ENCODE data around the gene PVALEF.

The PVALEF gene

DNA sequence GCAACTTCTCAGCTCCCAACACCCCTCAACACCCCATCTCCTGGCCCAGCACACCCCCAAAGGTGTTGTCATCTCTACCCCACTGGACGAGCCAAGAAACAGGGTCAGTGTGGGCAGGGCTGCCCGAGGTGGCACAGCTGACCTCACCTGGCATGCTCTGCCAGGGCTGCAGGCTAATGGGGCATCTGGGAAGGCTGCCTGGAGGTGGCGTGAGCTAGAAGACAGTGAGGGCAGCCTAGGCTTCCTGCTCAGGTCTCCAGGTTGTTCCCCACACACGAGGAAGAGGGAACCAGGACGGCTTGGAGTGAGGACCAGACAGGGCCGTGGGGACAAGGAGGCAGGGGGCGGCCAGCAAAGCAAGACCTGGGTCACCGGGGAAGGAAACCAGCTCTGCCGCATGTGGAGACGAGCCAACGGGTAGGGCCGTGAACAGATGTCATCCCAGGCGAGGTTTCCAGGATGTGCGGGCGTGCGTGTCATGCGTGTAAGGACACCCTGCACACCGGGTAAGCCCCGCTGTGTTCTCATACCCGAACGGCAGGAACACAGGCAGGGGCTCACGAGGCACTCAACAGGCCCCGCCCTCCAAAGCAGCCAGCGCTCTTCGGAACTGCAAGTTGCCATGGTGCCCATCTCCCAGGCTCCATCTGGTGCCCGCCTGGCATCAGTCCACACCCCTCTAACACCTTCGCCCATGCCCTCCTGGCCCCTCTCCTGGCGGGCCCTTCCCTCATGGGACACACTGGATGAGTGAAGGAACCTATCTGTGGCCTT is 29.6 kb upstream of the PVALEF start:
- Histone ChIP-seq H3K36me3 (no peaks in the 10 kb centered on the region), H3K9me3 (ENCODE audit: severe bottlenecking) (no peaks in the 10 kb centered on the region), H3K4me3 (ENCODE audit: low read depth, low read length) (no peak overlapping the region), H3K27me3 (ENCODE audit: insufficient read depth, low read depth, severe bottlenecking) (no peaks in the 10 kb centered on the region), H3K27ac (no peak overlapping the region)
- no peak for DNase-seq
- TF ChIP-seq, protein P1, sequence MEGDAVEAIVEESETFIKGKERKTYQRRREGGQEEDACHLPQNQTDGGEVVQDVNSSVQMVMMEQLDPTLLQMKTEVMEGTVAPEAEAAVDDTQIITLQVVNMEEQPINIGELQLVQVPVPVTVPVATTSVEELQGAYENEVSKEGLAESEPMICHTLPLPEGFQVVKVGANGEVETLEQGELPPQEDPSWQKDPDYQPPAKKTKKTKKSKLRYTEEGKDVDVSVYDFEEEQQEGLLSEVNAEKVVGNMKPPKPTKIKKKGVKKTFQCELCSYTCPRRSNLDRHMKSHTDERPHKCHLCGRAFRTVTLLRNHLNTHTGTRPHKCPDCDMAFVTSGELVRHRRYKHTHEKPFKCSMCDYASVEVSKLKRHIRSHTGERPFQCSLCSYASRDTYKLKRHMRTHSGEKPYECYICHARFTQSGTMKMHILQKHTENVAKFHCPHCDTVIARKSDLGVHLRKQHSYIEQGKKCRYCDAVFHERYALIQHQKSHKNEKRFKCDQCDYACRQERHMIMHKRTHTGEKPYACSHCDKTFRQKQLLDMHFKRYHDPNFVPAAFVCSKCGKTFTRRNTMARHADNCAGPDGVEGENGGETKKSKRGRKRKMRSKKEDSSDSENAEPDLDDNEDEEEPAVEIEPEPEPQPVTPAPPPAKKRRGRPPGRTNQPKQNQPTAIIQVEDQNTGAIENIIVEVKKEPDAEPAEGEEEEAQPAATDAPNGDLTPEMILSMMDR (IDR thresholded peaks at IDR 0.05; ENCODE audit: low read depth, low read length) = no peak

GRCh38 chr17:81136366-81136765 is 28.9 kb upstream of the PVALEF start:
- TF ChIP-seq, protein P1 (IDR thresholded peaks at IDR 0.05; ENCODE audit: low read depth, low read length) = no peak
- no peak overlapping the region for H3K4me3 ChIP-seq (ENCODE audit: low read depth, low read length)
- H3K9me3 ChIP-seq (ENCODE audit: severe bottlenecking) = no peaks in the 10 kb centered on the region

GRCh38 chr17:81137248-81137647 is 28.1 kb upstream of the PVALEF start:
- TF ChIP-seq, protein P1 (IDR thresholded peaks at IDR 0.05; ENCODE audit: low read depth, low read length) = no peak
- Histone ChIP-seq H3K9me3 (ENCODE audit: severe bottlenecking) (no peaks in the 10 kb centered on the region), H3K4me3 (ENCODE audit: low read depth, low read length) (no peak overlapping the region), H3K27ac (no peak overlapping the region), H3K27me3 (ENCODE audit: insufficient read depth, low read depth, severe bottlenecking) (no peaks in the 10 kb centered on the region), H3K36me3 (no peaks in the 10 kb centered on the region)
- DNase-seq = no peak

More at GRCh38 chr17:81136366-81136765, 28.9 kb upstream of the PVALEF start:
- no peak for DNase-seq
- H3K27ac ChIP-seq = no peak overlapping the region
- H3K27me3 ChIP-seq (ENCODE audit: insufficient read depth, low read depth, severe bottlenecking) = no peaks in the 10 kb centered on the region
- H3K36me3 ChIP-seq = no peaks in the 10 kb centered on the region

DNA sequence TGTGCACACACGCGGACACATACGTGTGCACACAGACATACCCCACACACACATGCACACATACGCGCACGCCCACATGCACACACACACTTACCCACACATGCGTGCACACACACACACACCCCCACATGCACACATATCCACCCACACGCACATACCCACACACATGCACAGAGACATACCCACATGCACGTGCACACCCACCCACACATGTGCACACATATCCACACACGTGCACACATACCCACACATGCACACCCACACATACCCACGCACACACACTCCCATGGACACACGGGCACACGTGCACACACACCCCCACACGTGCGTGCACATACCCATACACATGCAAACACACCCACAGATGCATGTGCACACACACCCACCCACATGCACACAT is 27.2 kb upstream of the PVALEF start:
- no peaks in the 10 kb centered on the region for H3K36me3 ChIP-seq
- H3K27ac ChIP-seq = no peak overlapping the region
- no peaks in the 10 kb centered on the region for H3K27me3 ChIP-seq (ENCODE audit: insufficient read depth, low read depth, severe bottlenecking)
- no peaks in the 10 kb centered on the region for H3K9me3 ChIP-seq (ENCODE audit: severe bottlenecking)
- DNase-seq = no peak
- no peak overlapping the region for H3K4me3 ChIP-seq (ENCODE audit: low read depth, low read length)
- TF ChIP-seq, protein P1 (IDR thresholded peaks at IDR 0.05; ENCODE audit: low read depth, low read length) = no peak

GRCh38 chr17:81138500-81138899 is 26.8 kb upstream of the PVALEF start:
- Histone ChIP-seq H3K9me3 (ENCODE audit: severe bottlenecking) (no peaks in the 10 kb centered on the region), H3K27me3 (ENCODE audit: insufficient read depth, low read depth, severe bottlenecking) (no peaks in the 10 kb centered on the region), H3K4me3 (ENCODE audit: low read depth, low read length) (no peak overlapping the region), H3K36me3 (no peaks in the 10 kb centered on the region), H3K27ac (no peak overlapping the region)
- TF ChIP-seq, protein P1 (IDR thresholded peaks at IDR 0.05; ENCODE audit: low read depth, low read length) = no peak
- DNase-seq = no peak

DNA sequence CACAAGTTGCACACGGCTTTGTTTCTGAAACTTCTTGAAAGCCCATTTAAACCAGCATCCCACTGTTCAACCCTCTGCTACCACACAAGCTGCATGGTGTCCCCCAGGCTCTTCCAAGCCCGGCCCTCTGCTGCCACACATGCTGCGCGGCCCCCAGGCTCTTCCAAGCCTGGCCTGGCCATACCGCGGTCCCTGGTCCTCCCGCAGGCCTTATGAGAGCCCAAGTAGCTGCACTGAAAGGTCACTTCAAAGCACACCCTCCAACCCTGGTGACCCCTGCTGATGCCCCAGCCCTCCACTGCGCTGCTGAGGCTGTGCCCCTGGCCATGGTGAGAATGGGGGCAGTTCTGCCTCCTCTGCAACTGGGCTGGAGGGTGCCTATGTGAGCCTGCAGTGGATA is 25.9 kb upstream of the PVALEF start:
- no peaks in the 10 kb centered on the region for H3K9me3 ChIP-seq (ENCODE audit: severe bottlenecking)
- TF ChIP-seq, protein P1 (IDR thresholded peaks at IDR 0.05; ENCODE audit: low read depth, low read length) = no peak
- H3K27ac ChIP-seq = no peak overlapping the region
- no peaks in the 10 kb centered on the region for H3K36me3 ChIP-seq
- no peak overlapping the region for H3K4me3 ChIP-seq (ENCODE audit: low read depth, low read length)
- no peaks in the 10 kb centered on the region for H3K27me3 ChIP-seq (ENCODE audit: insufficient read depth, low read depth, severe bottlenecking)
- no peak for DNase-seq

Data from WERI-Rb-1 (cell line).